ENCODE data around the gene NF1. TPM values are rescaled to one million over a fixed set of nuclear protein-coding genes. Genes with fewer than 3 reads are reported as not detected.

Gene NF1
- total RNA-seq, 4 donors from 2014 or later: 66.8 to 106 (median 95.6) TPM

GRCh38 chr17:31307640-31308039 is 212.9 kb downstream of the NF1 start:
- Histone ChIP-seq H3K4me1 (peaks cover 0 to 17% (median 6%) of the 10 kb centered on the region in 4 donors), H3K9me3 (no peaks in the 10 kb centered on the region), H3K36me3 (no peaks in the 10 kb centered on the region), H3K27me3 (no peaks in the 10 kb centered on the region), H3K4me3 (no peak overlapping the region), H3K27ac (peak overlapping the region in 2 of 4 donors; percentile 2 to 85)
- TF ChIP-seq POLR2A (IDR thresholded peaks at IDR 0.05) (no peak), CTCF (IDR thresholded peaks at IDR 0.05) (no peak)
- no peak for DNase-seq

GRCh38 chr17:31308372-31309334 is 213.9 kb downstream of the NF1 start:
- Histone ChIP-seq H3K4me1 (peaks cover 0 to 17% (median 6%) of the 10 kb centered on the region in 4 donors), H3K36me3 (no peaks in the 10 kb centered on the region), H3K9me3 (no peaks in the 10 kb centered on the region), H3K27me3 (no peaks in the 10 kb centered on the region), H3K27ac (peak overlapping the region; percentile 13 to 85 (median 42)), H3K4me3 (peak overlapping the region in 1 of 4 donors; percentile 44)
- TF ChIP-seq CTCF (IDR thresholded peaks at IDR 0.05): no peak
- TF ChIP-seq POLR2A (IDR thresholded peaks at IDR 0.05): no peak
- no peak for DNase-seq

- TF ChIP-seq CTCF (IDR thresholded peaks at IDR 0.05): no peak
- TF ChIP-seq POLR2A (IDR thresholded peaks at IDR 0.05): no peak
- peaks cover 0 to 20% (median 6%) of the 10 kb centered on the region in 4 donors for H3K4me1 ChIP-seq
- H3K27ac ChIP-seq: peak overlapping the region; percentile 12 to 85 (median 64)
- H3K9me3 ChIP-seq: no peaks in the 10 kb centered on the region
- H3K4me3 ChIP-seq: peak overlapping the region; percentile 5 to 44 (median 42)
- no peak for DNase-seq
- no peaks in the 10 kb centered on the region for H3K27me3 ChIP-seq
- no peaks in the 10 kb centered on the region for H3K36me3 ChIP-seq
These were observed 214.8 kb downstream of the NF1 start for GRCh38 chr17:31309556-31309955.

- Histone ChIP-seq H3K4me1 (peaks cover 0 to 25% (median 6%) of the 10 kb centered on the region in 4 donors), H3K36me3 (no peaks in the 10 kb centered on the region), H3K27ac (peak overlapping the region; percentile 44 to 85 (median 65)), H3K9me3 (no peaks in the 10 kb centered on the region), H3K27me3 (no peaks in the 10 kb centered on the region), H3K4me3 (peak overlapping the region; percentile 12 to 44 (median 42))
- TF ChIP-seq CTCF (IDR thresholded peaks at IDR 0.05) (no peak), POLR2A (IDR thresholded peaks at IDR 0.05) (no peak)
- peak in 2 of 3 donors; percentile 61 to 65 for DNase-seq
These were observed 215.5 kb downstream of the NF1 start for GRCh38 chr17:31310260-31310659.

- H3K9me3 ChIP-seq: no peaks in the 10 kb centered on the region
- peaks cover 0 to 25% (median 6%) of the 10 kb centered on the region in 4 donors for H3K4me1 ChIP-seq
- no peaks in the 10 kb centered on the region for H3K27me3 ChIP-seq
- H3K27ac ChIP-seq: peak overlapping the region; percentile 31 to 85 (median 76)
- peak overlapping the region; percentile 9 to 44 (median 42) for H3K4me3 ChIP-seq
- DNase-seq: peak in 2 of 3 donors; percentile 54 to 66
- TF ChIP-seq CTCF (IDR thresholded peaks at IDR 0.05): no peak
- no peak for TF ChIP-seq POLR2A (IDR thresholded peaks at IDR 0.05)
- no peaks in the 10 kb centered on the region for H3K36me3 ChIP-seq
These were observed 216.1 kb downstream of the NF1 start for GRCh38 chr17:31310886-31311285.

All from Peyer's patch (tissue), 4 donors.